ENCODE results near the gene ABL2. TPM values are rescaled to one million over a fixed set of nuclear protein-coding genes. Genes with fewer than 3 reads are reported as not detected.

ABL2 gene
- total RNA-seq, 1 experiment from 2014 or later: 38.3 TPM

DNA sequence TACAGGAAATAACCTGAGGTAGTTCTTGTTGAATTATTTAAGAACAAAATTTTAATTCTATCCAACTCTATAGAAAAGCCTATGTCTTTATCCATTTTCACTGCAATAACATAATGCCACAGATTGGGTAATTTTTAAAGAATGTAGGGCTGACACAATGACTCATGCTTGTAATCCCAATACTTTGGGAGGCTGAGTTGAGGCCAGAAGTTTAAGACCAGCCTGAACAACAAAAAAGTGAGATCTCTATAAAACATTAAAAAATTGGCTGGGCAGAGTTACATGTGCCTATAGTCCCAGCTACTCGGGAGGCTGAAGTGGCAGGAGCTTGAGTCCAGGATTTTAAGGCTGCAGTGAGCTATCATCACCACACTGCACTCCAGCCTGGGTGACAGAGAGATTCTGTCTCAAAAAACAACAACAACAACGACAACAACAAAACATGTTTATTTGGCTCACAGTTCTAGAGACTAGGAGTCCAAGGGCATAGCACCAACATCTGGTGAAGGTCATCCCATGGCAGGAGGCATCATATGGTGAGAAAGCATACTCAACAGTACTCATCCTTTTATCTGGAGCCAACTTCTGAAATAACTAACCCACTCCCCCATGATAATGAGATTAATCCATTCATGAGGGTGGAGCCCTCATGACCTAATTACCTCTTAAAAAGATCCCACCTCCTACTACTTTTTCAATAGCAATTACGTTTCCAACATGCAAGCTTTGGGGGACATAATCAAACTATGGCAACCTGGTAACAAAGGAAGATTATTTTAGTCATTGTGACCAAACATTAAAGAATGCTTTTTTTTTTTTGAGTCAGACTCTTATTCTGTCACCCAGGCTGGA lies 59.6 kb downstream of the ABL2 start:
- ChIA-PET CTCF (interaction anchor here (0.6 kb wide), 1 partner anchor 32 kb away, joined by 4 read pairs; no protein-coding TSS in a partner anchor), POLR2A (no interaction called here)
- DNase-seq (ENCODE audit: low read depth, low spot score) (no peak), ATAC-seq (peak; percentile 63; the same call in 1 of the 2 replicates)
- in situ Hi-C loops (cut with HindIII; ENCODE audit: low pct_unique_long_range_greater_than_20kb, low sequenced_read_pairs): no loop called here
- BruUV-seq (replicated peaks): no TSS peak
- TF ChIP-seq SIN3A (IDR thresholded peaks at IDR 0.05; ENCODE audit: borderline replicate concordance, insufficient read depth, low read depth, low read length): no peak
- TF ChIP-seq CTCF (IDR thresholded peaks at IDR 0.05): no peak
- no peak for TF ChIP-seq TCF7L2 (IDR thresholded peaks at IDR 0.05; ENCODE audit: low read depth, low read length)
- no peak for TF ChIP-seq POLR2AphosphoS5 (IDR thresholded peaks at IDR 0.05; ENCODE audit: low read depth, low read length)
- no peak for TF ChIP-seq REST (IDR thresholded peaks at IDR 0.05; ENCODE audit: insufficient read depth in 1 of 2, low read depth in 2 of 2, low read length in 1 of 2)
- Histone ChIP-seq H3K27me3 (ENCODE audit: control insufficient read depth, insufficient read depth, low read length) (no peaks in the 10 kb centered on the region), H3K27ac (ENCODE audit: low read length) (no peak overlapping the region), H3K36me3 (ENCODE audit: control insufficient read depth, insufficient read depth, low read length) (no peaks in the 10 kb centered on the region), H3K4me1 (ENCODE audit: control insufficient read depth, insufficient read depth, low read length) (peaks cover 11% of the 10 kb centered on the region), H3K9me3 (ENCODE audit: control insufficient read depth, insufficient read depth, low read depth, low read length) (no peaks in the 10 kb centered on the region), H3K4me3 (ENCODE audit: low read depth in 2 of 2, low read length in 2 of 2) (no peak overlapping the region)
- intact Hi-C loops (cut with micrococcal nuclease; ENCODE audit: unreplicated experiment): no loop called here

GRCh38 chr1:179168536-179168935 lies 60.9 kb downstream of the ABL2 start:
- Histone ChIP-seq H3K36me3 (ENCODE audit: control insufficient read depth, insufficient read depth, low read length) (no peaks in the 10 kb centered on the region), H3K9me3 (ENCODE audit: control insufficient read depth, insufficient read depth, low read depth, low read length) (no peaks in the 10 kb centered on the region), H3K4me1 (ENCODE audit: control insufficient read depth, insufficient read depth, low read length) (peaks cover 11% of the 10 kb centered on the region), H3K4me3 (ENCODE audit: low read depth in 2 of 2, low read length in 2 of 2) (no peak overlapping the region), H3K27ac (ENCODE audit: low read length) (no peak overlapping the region), H3K27me3 (ENCODE audit: control insufficient read depth, insufficient read depth, low read length) (no peaks in the 10 kb centered on the region)
- DNase-seq (ENCODE audit: low read depth, low spot score) (no peak), ATAC-seq (no peak)
- intact Hi-C loops (cut with micrococcal nuclease; ENCODE audit: unreplicated experiment): no loop called here
- ChIA-PET CTCF (no interaction called here), POLR2A (no interaction called here)
- in situ Hi-C loops (cut with HindIII; ENCODE audit: low pct_unique_long_range_greater_than_20kb, low sequenced_read_pairs): no loop called here
- no TSS peak for BruUV-seq (replicated peaks)
- TF ChIP-seq REST (IDR thresholded peaks at IDR 0.05; ENCODE audit: insufficient read depth in 1 of 2, low read depth in 2 of 2, low read length in 1 of 2): no peak
- TF ChIP-seq CTCF (IDR thresholded peaks at IDR 0.05): no peak
- TF ChIP-seq SIN3A (IDR thresholded peaks at IDR 0.05; ENCODE audit: borderline replicate concordance, insufficient read depth, low read depth, low read length): no peak
- TF ChIP-seq POLR2AphosphoS5 (IDR thresholded peaks at IDR 0.05; ENCODE audit: low read depth, low read length): no peak
- TF ChIP-seq TCF7L2 (IDR thresholded peaks at IDR 0.05; ENCODE audit: low read depth, low read length): no peak

Data from Panc1 (cell line).